ENCODE measurements around the gene LYRM9.
"Not testable (repeated sequence)": the region's sequence is repeated elsewhere in the genome, so short reads cannot be mapped to it uniquely, and the experiment has no call there.

Gene LYRM9

DNA sequence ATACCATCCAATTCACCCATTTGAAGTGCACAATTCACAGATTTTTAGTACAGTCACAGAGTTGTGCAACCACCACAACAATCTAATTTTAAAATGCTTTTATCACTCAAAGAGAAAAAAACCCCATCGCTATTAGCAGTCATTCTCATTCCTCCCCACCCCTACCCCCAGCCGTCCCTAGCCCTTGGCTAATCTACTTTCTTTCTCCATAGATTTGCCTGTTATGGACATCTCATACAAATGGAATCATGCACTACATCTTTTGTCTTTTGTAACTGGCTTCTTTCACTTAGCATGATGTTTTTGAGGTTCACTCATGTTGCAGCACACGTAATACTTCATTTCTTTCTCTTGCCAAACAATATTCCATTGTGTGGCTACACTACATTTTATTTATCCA, 20.4 kb downstream of the LYRM9 start:
- no peak for DNase-seq

DNA sequence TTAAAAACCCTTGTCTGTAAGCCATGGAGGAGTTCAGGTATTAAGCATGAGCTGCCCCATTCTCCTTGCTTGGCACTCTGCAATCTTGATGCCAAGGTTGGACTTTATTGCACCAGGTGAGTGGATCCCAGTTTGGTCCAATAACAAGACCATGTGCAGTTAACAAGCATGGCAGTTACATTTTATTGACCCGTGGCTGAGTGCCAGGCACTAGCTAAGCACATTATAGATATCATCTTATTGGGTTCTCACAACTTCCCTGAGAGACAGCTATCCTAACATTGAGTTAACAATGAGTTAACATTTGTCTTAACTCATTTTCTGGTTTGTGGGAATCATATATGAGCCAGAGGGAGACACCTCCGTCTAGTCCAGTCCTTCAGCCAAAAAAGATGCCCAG, 21.8 kb downstream of the LYRM9 start:
- DNase-seq = no peak

DNA sequence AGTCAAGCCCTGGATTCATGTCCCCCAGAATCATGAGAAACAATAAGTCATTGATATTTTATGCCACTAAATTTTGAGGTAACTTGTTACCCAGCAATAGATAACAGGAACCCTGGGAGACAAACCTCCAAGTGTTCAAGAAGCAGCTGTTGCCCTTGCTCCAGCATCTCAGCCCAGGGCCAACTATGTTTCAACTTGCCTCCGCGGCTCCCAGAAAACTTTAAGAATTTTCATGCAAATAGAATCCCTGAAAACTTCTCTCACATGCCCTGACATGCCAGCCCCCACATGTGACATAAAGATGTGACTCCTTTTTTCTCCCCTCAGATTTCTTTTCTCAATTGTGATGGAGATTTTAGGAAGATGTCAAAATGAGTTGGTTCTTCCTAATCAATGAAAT, 22.8 kb downstream of the LYRM9 start:
- no peak for DNase-seq

DNA sequence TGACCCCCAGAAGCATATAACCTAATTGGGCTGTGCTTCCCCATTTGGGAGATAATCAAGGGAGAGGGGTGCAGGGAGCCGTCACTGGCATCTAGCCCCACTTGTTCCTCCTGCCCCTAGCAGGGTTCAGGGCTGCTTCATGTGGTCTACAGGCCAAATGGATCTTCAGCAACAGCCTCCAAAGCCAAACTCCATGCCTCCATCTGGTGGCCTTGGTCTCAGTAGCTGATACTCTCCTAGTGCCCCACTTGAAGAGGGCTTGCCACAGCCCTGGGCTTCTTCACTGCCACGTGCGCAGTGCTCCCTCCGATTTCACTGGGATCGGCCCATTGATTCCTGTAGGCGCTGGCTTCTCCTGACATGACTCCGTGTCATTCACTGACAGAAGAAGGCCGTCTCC, 24.6 kb downstream of the LYRM9 start:
- DNase-seq = no peak

DNA sequence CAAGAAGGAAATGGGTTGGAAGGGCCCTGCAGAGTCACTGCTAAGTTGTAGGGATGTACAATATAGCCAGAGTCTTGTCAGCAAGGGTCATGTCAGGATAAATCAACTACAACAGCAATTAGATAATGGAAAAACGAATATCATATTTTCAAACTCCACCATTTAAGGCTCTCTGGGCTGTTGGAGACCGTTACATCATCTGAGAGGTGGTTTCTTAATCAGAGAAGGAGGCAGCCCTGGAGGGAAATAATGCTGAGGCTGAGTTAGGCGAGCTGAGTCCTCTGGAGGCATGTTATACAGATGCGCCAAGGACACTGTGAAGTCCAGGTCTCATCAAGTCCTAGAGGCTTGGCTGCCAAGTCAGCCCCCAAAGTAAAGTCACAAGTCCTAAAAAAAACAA, 30.3 kb downstream of the LYRM9 start:
- no peak for DNase-seq

DNA sequence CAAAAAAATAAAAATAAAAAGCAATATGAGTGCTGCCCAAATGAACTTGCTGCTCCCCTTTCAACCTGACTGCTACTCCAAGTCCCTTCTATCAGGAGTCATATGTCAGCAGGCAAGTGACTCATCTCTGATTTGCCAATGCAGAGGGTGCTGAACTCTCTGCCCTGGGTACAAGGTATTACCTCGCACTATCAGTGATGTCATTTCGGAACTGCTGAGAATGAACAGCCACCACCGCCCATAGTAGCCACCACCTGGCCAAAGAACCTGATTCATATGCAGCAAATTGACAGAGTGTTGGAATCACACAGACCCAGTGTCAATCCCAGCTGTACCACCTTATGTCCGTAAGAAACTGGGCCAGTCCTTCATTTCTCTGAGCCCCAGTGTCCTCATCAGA, 31.2 kb downstream of the LYRM9 start:
- no peak for DNase-seq

DNA sequence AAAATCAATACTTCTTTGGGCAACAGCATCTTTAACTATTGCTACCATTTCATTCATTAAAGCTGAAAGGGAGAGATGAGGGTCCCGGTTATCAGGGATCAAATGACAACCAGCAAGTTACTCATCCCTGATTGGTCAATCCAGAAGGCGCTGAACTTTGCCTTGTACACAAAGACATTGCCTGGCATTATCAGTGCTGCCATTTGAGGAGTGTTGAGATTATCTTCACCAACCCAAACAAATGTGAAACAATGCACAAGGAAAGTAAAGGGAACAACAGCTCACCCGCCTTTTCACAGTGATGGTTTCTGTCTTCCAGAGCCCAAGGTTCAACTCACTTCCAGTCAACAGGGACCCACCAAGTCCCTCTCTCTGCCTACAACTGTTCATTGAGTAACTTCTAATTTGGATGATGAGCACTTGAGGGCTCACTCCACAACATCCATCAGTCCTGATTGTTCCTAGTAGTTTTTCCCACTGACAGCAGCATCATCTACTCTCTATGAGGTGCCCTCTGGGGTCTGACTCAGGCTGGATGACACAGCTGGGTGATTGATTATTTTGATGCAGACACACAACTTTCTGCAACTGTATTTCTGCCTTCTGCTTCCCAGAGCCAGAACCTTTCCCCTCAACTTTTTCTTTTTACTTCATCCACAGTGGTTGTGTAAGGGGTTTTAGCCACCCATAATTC, 32.0 kb downstream of the LYRM9 start:
- DNase-seq = no peak

DNA sequence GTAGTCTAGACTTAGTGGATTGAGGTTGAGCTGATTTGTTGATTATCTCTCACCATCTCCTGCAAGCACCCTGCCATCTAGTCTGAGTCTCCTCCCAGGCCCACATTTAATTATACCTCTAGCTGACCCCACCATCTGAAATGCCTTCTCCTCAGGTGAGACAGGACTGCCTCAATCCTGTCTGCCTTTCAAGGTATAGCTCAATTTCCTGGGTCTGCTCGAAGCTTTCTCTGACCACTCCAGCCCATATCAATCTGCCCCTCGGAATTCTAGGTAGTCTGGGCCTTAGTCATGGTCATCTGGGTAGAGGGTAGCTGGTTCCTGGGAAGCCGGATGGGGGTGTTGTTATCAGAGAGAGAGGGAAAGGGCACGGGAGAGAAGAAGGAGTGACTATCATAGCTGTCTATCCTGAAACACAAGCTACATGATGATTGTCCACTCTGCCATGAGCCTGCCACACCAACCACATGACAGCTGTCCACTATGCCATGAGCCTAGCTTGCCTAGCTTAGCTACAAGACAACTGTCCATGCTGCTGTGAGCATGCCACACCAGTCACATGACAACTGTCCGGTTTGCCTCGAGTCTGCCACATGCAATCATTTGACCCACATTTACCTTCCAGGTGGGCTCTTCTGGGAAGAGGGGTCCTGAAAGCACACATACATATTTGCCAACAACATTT, 34.4 kb downstream of the LYRM9 start:
- DNase-seq = no peak

DNA sequence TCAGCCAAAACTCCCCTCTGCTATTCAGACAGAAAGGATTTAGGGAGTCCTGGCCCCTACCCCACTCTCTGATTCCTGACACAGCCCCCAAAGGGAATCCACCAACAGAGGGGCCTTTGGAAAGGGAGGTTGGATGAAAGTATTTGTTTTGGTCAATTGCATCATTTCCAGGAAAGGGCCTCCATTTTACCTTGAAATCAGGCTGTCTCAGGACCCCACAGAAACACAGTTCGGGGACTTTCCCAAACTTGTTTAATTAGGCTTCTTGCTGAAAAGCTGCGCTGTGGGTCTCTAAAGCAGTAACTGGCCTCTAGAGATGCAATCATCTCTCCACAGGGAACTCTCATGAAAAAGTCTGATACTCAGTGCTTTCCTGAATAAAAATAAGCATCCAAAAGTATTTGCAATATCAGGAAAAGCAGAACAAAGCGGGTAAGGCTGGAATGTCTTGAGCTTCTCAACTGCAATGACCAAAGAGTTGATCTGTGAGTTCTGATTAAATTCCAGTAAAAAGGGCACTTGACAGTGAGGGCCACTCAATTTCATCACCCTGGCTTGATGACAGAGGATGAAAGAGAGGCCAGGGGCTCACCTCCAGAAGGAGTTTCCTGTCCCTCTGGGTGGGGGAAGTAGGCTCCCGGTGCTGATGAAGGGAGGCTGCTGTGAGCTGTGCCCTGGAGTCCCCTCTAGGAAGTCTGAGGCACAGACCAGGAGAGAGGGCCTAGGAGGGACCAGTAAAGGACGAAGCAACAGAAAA, 36.3 kb downstream of the LYRM9 start:
- no peak for DNase-seq

DNA sequence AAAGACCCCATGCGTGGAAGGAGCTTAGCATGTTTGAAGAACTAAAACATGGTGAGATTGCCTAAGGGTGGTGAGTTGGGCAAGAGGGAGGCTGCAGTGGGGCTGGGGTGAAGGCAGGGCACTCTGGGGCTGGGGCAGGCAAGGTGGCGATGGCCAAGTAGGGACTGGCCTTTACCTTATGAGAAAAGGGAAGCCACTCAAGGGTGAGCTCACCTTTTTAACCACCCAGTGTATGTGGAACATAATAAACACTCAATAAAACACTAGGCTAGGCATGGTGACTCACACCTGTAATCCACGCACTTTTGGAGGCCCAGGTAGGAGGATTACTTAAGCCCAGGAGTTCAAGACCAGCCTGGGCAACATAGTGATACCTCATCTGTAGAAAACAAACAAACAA, 37.7 kb downstream of the LYRM9 start:
- no peak for DNase-seq

DNA sequence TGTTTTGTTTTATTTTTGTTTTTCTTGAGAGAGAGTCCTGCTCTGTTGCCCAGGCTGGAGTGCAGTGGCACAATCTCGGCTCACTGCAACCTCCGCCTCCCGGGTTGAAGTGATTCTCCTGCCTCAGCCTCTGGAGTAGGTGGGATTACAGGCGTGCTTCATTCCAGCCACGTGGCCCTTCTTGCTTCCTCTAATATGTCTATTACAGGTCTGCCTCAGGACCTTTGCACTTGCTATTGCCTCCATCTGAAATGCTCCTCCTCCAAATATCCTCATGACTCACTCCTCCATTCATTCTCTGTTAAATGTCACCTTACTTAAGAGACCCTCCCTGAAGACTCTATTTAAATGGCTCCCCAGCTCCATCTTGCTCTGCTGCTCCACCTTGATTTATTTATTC, 39.0 kb downstream of the LYRM9 start:
- DNase-seq = no peak

DNA sequence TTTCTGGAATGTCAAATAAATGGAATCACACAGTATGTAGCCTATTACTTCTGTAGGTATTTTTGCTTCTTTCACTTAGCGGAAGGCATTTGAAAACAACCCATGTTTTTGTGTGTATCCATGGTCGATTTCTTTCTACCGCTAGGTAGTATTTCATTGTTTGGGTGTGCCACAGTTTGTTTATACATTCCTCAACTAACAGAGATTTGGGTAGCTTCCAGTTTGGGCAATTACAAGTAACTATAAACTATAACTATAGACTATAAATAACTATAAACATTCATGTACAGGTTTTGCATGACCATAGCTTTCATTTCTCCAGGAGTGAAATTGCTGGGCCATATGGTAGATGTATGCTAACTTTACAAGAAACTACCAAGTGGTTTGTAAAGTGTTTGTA, 40.1 kb downstream of the LYRM9 start:
- no peak for DNase-seq

DNA sequence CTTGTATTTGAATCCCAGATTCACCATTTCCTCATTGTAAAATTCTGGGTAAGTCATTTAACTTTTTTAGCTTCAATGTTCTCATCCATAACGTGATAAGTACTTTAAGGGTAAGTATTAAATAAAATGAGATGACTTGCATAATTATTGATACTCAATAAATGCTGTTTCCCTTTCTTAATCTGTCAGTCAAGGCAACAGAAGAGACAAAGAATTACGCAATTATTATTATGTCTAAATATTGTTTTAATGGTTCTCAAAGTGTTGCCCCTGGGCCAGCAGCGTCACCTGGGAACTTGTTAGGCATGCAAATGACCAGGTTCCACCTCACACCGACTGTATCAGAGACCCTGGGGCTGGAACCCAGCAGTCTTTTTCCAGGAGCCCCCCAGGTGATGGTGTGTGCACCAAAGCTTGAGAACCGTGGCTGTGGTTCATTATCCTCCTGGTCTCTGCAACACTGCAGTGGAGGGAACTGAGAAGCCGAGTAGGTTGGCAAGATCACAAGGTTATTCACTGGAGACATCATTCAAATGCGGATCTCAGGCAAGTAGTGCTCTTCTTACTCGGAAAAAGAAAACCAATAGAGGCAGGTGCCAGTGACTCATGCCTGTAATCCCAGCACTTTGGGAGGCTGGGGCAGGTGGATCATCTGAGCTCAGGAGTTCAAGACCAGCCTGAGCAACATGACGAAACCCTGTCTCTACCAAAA, 43.5 kb downstream of the LYRM9 start:
- no peak for DNase-seq

DNA sequence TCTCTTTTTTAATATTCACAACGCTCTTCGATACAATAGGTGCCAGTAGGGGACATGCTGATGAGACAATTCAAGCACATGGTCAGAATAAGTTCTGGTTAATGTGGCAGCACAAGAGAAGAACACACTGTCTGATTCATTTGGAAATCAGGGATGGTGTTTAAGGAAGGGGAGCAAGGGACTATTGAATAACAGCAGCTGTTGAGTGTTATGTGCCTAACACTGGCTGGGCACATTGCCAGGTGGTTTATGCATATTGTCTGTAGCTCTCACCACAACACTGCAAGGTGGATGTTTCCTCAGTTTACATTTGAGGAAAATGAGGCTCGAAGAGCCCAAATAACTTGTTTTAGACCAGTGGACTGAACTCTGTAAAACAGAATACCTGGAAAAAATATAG, 44.2 kb downstream of the LYRM9 start:
- no peak for DNase-seq

DNA sequence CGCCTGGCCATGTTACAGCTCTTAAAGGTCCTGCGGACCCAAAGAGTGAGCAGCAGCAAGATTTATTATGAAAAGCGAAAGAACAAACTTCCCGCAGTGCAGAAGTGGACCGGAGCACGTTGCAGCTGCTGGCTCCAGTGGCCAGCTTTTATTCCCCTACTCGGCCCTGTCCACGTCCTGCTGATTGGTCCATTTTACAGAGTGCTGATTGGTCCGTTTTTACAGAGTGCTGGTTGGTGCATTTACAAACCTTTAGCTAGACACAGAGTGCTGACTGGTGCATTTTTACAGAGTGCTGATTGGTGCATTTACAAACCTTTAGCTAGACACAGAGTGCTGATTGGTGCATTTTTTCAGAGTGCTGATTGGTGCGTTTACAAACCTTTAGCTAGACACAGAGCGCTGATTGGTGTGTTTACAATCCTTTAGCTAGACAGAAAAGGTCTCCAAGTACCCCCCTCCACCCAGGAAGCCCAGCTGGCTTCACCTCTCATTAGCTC, 46.3 kb downstream of the LYRM9 start:
- not testable (repeated sequence) for DNase-seq

DNA sequence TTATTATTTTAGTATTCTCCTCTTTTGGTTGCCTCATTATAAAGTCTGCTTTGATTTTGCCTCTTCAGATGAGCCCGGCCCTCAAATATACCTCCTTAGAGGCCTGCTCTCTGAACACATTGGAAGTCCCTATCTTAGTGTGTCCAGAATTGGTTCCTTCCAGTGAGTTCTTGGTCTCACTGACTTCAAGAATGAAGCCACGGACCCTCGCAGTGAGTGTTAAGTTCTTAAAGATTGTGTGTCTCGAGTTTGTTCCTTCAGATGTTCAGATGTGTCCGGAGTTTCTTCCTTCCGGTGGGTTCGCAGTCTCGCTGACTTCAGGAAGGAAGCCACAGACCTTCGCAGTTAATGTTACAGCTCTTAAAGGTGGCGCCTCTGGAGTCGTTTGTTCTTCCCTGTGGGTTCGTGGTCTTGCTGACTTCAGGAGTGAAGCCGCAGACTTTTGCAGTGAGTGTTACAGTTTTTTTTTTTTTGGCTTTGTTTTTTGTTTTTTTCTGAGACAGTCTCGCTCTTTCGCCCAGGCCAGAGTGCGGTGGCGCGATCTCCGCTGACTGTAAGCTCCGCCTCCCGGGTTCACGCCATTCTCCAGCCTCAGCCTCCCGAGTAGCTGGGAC, 47.0 kb downstream of the LYRM9 start:
- no peak for DNase-seq

DNA sequence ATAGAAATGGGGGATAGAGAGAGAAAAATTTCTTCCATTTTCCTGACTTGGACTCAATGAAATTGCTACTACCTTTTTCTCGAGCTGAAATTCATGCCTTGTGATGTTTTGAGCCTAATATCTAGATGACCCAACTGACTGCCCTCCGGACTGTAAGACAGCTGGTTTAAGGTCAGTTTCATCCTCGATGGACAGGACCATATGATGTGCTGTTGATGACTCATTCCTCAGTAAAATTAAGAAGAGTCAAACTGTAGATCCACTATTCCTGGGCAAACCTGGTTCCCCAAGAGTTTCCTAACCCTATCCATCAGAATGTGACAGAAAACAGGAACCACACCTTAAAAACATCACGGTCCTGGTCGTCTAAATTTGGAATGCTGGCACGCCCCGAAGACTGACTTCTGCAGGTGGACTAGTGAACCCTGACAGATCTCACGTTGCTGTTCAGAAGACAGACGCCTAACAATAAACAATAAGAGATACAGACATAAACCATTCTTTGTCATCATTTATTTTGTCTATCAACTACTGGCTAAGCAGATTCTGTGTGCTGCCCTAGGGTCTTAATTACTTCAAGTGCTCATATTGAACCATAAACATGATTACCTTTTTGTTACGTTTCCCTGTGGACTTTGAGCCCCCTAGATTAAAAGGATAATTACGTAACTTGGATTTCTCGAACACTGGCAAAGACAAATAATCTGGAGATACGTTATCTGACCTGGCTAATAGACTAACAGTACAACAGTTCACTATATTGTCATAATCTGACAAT, 47.7 kb downstream of the LYRM9 start:
- no peak for DNase-seq

DNA sequence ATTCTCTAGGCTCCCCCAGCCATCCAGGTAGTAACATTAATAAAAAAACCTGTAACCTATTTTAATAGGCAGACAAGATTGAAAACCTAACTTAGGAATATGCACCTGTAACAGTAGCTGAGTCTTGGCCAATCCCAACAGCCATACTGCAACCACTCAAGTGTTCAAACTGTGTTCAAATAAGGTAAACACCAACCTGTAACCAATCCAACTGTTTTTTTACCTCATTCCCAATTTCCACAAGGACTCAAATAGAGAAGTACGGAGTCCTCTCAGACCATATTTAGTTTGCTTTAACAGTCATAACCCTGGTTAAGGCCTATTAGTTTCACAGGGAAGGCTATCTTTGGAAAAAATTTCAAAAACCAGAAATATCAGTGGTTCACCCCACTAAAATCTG, 52.5 kb downstream of the LYRM9 start:
- no peak for DNase-seq

DNA sequence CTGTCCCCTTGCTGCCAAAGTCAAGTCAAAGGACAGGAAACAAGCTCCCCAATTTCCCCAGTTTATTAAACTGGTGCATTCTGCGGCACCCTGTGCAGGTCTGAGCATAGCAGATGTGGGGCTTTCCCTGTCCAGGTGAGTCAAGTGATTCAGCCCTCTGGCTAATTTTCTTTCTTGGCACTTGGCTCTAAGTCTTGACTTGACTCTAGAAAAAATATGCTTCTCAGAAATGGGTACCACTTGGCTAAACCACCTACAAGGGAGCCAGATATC, 52.8 kb downstream of the LYRM9 start:
- DNase-seq = not testable (repeated sequence)

DNA sequence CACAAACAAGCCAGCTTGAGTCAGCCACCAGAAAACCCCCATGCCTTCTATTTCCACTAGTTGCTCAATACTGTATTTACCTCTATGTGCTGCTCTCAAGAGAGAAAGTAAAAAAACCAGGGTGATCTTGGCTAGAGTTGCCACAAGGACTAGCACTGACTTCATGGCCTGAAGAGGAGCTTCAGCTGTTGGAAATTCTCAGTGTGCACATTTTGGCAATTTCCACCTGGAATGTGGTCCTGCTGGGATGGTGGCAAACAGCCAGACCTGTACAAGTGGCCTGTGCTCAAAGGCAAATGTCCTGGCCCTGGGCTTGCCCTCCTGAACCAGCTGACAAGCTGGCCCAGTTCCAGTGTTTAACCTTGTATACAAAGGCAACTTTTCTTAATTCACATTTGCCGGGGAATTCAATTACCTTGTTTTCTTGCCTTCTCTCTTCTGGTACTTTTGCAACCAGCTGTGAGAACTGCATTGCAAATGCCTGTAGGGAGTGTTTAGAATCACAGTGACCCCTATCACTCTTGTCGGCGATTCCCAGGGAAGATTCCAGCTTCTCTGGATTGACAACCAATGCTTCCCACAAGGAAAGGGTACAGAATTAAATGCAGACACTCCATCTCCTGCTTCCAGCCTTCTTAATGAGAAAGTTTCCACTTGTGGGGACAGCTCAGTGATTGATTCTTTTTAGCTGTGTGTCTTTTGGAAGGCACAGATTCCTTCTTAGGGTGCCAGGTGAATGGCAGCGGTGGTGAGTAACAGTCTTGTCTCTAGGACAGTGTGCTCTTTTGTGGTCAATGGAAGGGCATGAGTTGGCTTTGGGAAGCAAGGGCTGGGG, 53.4 kb downstream of the LYRM9 start:
- peak; percentile 1 for DNase-seq

DNA sequence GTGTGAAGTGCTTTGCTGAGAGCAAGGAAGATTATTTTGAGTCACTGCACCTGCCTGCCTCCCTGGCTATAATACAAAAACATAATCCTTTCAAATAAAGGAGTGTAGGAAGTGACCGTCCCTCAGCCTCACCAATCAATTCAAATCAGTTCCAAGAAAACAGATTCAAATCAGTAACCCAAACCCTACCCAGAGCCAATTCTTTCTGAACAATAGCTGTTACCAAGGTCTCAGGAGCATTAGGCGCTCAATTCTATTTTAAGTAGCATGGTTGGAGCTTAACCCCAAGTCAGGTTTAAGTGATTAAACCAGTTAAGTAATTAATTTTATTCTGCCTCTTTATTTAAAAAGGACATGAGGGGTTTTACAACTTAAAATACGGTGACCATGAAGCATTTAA, 54.6 kb downstream of the LYRM9 start:
- DNase-seq = not testable (repeated sequence)

All from DMS79 (cell line).